Naive thymus-derived CD8-positive, alpha-beta T cell (primary cell): ENCODE data around the gene NEURL1B. TPM values are rescaled to one million over a fixed set of nuclear protein-coding genes. Genes with fewer than 3 reads are reported as not detected.
A peak's percentile ranks its signal among the peaks of the same experiment; 100 is the strongest.

Experiments used
- ATAC-seq, 2 donors: fragments of 150-1000 bp; cut with Tn5 transposase in 1 of 2; sonication (Bioruptor Pico), chemical (Tn5 transposase) in 1 of 2; 1 replicate in 1 of 2; 2 replicates in 1 of 2; pipeline ENCODE4 v1.10.0; 2021; ENCODE audit warnings: mild to moderate bottlenecking in 2 of 2, moderate library complexity in 2 of 2
- POLR2A ChIA-PET: fragments of 350-600 bp; sonication (Branson Sonifier 250); formaldehyde crosslinking; loops from one replicate; lab custom pipeline; 2021; ENCODE audit warnings: antibody characterized with exemption; lab: Charles Lee
- DNase-seq, 10 donors: peaks; one replicate each; pipeline versions ENCODE4 v3.0.0 to v3.0.0-alpha.2; 2020 to 2022
- H3K27ac Mint-ChIP-seq, 10 donors: one replicate each; pipeline ENCODE4 v1.8.0; 2020 to 2022; ENCODE audit warnings: mild to moderate bottlenecking in 10 of 10, mixed read lengths in 10 of 10, moderate library complexity in 4 of 10, inconsistent platforms in 1 of 10
- H3K27me3 Mint-ChIP-seq, 5 donors: one replicate each; pipeline ENCODE4 v1.8.0; 2021 to 2022; ENCODE audit warnings: mixed read lengths in 5 of 5
- H3K36me3 Mint-ChIP-seq, 3 donors: one replicate each; pipeline ENCODE4 v1.8.0; 2020 to 2022; ENCODE audit warnings: mixed read lengths in 3 of 3, mild to moderate bottlenecking in 2 of 3, inconsistent platforms in 1 of 3
- H3K4me1 Mint-ChIP-seq, 4 donors: one replicate each; pipeline ENCODE4 v1.8.0; 2021 to 2022; ENCODE audit warnings: mixed read lengths in 4 of 4
- H3K4me3 Mint-ChIP-seq, 10 donors: one replicate each; pipeline ENCODE4 v1.8.0; 2020 to 2022; ENCODE audit warnings: mild to moderate bottlenecking in 10 of 10, mixed read lengths in 10 of 10, moderate library complexity in 6 of 10, inconsistent platforms in 1 of 10
- H3K9me3 Mint-ChIP-seq, 9 donors: one replicate each; pipeline ENCODE4 v1.8.0; 2020 to 2022; ENCODE audit warnings: mixed read lengths in 9 of 9, mild to moderate bottlenecking in 3 of 9, inconsistent platforms in 1 of 9, moderate library complexity in 1 of 9
- polyA plus RNA-seq, 3 donors: library from polyadenylated mRNA; unstranded; fragments of 300-500 nt; fragmentation: Illumina TruSeq; gene quantifications; one replicate each; pipeline ENCODE4 v1.2.3, GENCODE V29; 2021
- total RNA-seq, 8 experiments: library from RNA in 2 of 8; stranded (reverse) in 2 of 8; gene quantifications; one replicate each; pipeline ENCODE4 v1.2.3 and lab custom pipeline; 2021 to 2026

Gene NEURL1B, protein sequence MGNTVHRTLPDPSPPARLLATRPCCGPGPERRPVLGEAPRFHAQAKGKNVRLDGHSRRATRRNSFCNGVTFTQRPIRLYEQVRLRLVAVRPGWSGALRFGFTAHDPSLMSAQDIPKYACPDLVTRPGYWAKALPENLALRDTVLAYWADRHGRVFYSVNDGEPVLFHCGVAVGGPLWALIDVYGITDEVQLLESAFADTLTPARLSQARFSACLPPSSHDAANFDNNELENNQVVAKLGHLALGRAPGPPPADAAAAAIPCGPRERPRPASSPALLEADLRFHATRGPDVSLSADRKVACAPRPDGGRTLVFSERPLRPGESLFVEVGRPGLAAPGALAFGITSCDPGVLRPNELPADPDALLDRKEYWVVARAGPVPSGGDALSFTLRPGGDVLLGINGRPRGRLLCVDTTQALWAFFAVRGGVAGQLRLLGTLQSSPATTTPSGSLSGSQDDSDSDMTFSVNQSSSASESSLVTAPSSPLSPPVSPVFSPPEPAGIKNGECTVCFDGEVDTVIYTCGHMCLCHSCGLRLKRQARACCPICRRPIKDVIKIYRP
- total RNA-seq (under 1 TPM; 0.38 to 0.49 TPM), polyA plus RNA-seq (under 1 TPM in 1 of 3 donors, not detected in 2; 0.06 TPM), total RNA-seq (lab: John Stamatoyannopoulos, UW) (0 to 1.6 (median 0.15) reads per million in 6 experiments)

DNA sequence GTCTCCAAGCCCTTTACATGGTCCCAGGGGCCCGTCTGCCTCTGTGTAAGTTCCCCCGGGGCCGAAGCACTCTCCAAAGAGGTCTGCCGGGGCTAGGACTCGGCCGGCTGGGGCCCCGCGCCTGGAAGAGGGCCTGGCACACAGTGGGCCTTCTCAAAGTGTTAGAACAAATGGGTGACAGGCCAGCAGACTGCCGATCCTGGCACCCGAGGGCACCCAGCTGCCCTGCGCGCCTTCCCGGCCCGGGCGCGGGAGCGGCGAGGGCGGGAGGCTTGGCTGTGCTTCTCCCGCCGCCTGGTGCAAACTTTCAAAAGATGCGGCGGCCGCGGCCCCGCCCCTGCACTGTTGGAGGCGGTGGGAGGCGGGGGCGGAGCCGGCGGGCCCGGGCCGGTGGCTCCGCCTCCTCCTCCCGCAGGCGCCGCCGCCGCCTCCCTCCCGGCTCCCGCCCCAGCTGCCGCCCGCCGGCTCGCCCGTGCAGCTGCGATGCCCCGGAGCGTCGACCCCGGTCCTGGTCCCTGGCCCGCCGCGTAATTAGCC is at the start of gene NEURL1B:
NEURL1B (plus strand) TSS at position 442 of the 537 bp plus-strand sequence. CDS start 144 bp downstream, outside the sequence.
- Mint-ChIP-seq H3K27ac (peak within 1 kb of the TSS in 1 of 10 donors; percentile 73), H3K36me3 (no peaks in the 10 kb centered on the region), H3K9me3 (peaks cover 0 to 2% (median 0%) of the 10 kb centered on the region in 9 donors), H3K4me3 (peak within 1 kb of the TSS; percentile 20 to 66 (median 48)), H3K27me3 (peaks cover 28 to 62% (median 35%) of the 10 kb centered on the region in 5 donors), H3K4me1 (peaks cover 0 to 15% (median 6%) of the 10 kb centered on the region in 4 donors)
- ATAC-seq: peak; percentile 20 to 74
- DNase-seq: peak in 2 of 10 donors; percentile 15 to 16
- POLR2A ChIA-PET: no interaction called here

DNA sequence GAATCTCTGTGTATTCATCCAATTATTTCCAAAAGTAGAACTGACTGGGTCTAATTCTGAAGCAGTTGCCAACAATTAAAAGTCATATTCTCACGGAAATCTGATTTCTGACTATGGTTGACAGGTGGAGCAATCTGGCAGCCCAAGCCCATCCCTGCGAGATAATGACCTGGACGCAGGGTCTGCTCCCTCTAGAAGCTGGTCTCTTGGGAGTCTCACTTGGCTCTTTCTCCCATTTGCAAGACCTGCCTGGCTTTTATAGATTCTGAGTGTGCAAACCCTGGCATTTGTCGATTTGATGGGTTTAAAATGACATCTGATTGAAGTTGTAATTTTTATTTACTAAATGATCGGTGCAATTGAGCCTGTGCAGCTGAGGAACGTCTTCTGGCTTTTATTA is 49.4 kb upstream of the NEURL1B start:
- Mint-ChIP-seq H3K27me3 (peaks cover 0 to 2% (median under 1%) of the 10 kb centered on the region in 5 donors), H3K4me1 (peaks cover 0 to under 1% (median 0%) of the 10 kb centered on the region in 4 donors), H3K27ac (no peak overlapping the region), H3K4me3 (no peak overlapping the region), H3K9me3 (no peaks in the 10 kb centered on the region), H3K36me3 (no peaks in the 10 kb centered on the region)
- ATAC-seq (no peak), DNase-seq (no peak)
- POLR2A ChIA-PET: no interaction called here

DNA sequence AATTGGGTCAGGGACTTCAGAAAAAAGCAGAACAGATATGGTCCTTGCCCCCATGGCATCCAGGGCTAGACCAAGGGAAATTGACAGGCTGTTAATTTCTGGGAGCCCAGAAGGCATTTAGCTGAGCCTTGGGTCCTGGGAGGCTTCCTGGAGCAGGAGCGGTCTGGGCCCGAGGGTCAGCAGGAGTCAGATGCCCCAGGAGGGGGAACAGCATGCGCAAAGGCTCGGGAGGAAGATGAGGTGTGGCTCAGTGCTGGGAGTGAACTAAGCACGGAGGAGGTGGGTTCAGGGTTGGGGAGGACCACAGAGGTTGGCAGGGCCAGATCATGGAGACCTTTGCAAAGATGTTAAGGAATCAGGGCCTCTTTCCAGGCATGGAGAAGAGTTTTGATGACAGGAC is 48.2 kb upstream of the NEURL1B start:
- ATAC-seq: no peak
- DNase-seq: no peak
- Mint-ChIP-seq H3K4me1 (peaks cover 0 to 5% (median 0%) of the 10 kb centered on the region in 4 donors), H3K27me3 (peaks cover 0 to 4% (median 0%) of the 10 kb centered on the region in 5 donors), H3K4me3 (no peak overlapping the region), H3K36me3 (no peaks in the 10 kb centered on the region), H3K27ac (no peak overlapping the region), H3K9me3 (no peaks in the 10 kb centered on the region)
- POLR2A ChIA-PET: no interaction called here

DNA sequence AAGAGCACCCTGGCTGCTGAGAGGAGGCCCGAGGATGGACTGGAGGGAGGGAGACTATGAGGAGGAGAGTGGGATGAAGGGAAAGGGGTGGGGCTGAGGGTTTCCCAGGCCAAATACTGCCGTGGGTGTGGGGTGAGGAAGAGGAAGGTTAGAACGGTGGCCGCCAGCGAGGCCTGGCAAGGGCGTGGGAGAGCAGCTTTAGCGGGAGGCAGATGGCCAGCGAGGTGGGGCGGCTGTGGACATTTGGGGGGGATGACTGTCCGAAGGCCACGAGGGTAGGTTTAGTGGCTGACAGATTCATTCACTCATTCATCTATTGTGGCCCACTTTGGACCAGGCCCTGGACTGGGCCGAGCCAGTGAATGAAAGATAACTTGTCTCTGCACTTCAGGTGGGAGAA is 47.8 kb upstream of the NEURL1B start:
- H3K9me3 Mint-ChIP-seq: no peaks in the 10 kb centered on the region
- POLR2A ChIA-PET: no interaction called here
- no peak overlapping the region for H3K27ac Mint-ChIP-seq
- H3K27me3 Mint-ChIP-seq: peaks cover 0 to 4% (median 0%) of the 10 kb centered on the region in 5 donors
- H3K4me3 Mint-ChIP-seq: no peak overlapping the region
- H3K4me1 Mint-ChIP-seq: peaks cover 0 to 5% (median 0%) of the 10 kb centered on the region in 4 donors
- ATAC-seq: no peak
- DNase-seq: no peak
- H3K36me3 Mint-ChIP-seq: no peaks in the 10 kb centered on the region

DNA sequence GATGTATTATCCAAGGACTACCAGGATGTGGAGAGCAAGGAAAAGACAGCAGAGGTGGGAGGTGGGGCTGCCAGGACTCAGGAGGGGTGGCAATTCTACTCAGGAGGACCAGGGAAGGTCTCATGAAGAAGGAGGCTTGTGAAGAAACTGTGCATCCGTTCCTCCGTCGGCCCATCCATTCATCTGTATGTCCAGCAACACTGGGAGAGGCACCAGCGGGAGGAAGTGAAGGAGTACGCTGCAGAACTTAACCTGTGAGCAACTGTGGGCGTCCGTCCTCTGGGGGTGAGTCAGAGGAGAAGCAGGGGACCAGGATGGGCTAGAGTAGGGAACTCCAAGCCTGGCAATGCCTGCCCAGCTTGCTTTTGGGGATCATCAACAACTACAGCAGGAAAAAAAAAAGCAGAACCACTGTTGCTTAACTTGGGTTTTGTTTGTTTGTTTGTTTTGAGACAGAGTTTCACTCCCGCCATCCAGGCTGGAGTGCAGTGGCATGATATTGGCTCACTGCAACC is 47.3 kb upstream of the NEURL1B start:
- Mint-ChIP-seq H3K36me3 (no peaks in the 10 kb centered on the region), H3K27me3 (peaks cover 0 to 4% (median 0%) of the 10 kb centered on the region in 5 donors), H3K4me3 (no peak overlapping the region), H3K9me3 (no peaks in the 10 kb centered on the region), H3K4me1 (peaks cover 0 to 5% (median 0%) of the 10 kb centered on the region in 4 donors), H3K27ac (no peak overlapping the region)
- ATAC-seq: no peak
- DNase-seq: no peak
- POLR2A ChIA-PET: no interaction called here

DNA sequence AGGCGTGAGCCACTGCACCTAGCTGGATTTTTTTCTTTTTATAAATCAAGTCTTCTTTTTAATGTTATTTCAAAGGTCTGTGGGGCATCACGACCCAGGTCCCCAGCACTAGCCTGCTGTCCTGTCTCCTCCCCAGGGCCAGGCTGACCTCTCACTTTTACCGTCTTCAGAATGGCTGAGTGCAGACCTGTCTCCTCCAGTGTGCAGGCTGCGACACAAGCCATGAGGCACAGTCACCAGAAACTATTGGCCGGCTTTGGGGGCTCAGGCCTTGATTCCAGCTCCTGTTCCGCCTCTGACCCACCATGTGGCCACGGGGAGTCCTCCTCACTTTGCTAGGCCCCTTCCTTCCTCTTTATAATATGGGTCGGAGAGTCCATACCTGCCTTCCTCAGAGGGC is 46.6 kb upstream of the NEURL1B start:
- no peak overlapping the region for H3K4me3 Mint-ChIP-seq
- H3K4me1 Mint-ChIP-seq: peaks cover 0 to 5% (median 0%) of the 10 kb centered on the region in 4 donors
- peaks cover 0 to 4% (median 0%) of the 10 kb centered on the region in 5 donors for H3K27me3 Mint-ChIP-seq
- no peak for ATAC-seq
- no peak overlapping the region for H3K27ac Mint-ChIP-seq
- POLR2A ChIA-PET: no interaction called here
- DNase-seq: no peak
- H3K9me3 Mint-ChIP-seq: no peaks in the 10 kb centered on the region
- no peaks in the 10 kb centered on the region for H3K36me3 Mint-ChIP-seq

DNA sequence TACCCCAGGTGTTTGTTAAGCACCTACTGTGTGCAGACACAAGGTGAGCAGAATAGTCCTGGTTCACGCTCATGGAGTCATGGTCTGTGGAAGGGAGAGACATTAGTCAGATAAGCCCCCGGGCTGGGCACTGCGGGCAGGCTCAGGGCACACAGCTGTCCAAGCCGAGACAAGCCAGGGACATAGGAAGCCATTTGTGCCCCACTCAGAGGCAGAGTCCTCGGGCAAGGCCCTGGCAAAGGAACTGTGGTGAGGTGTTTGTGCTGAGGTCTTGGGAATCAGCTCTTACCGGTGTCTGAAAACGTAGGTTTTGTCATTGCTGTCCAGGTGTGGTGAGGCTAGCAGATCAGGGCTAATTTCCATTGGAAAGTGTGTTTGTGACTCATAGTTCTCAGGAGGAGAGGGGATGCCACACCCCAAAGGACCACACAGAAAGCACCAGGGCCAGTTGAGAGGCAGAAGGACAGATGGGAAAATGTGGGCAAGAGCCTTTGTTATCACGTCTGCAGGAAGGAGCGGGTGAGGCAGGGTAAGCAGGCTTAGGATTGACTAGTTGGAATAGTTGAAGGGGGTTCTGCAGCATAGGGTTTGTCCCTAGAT is 46.1 kb upstream of the NEURL1B start:
- no peak for DNase-seq
- POLR2A ChIA-PET: no interaction called here
- no peak overlapping the region for H3K4me3 Mint-ChIP-seq
- H3K27me3 Mint-ChIP-seq: peaks cover 0 to 4% (median 0%) of the 10 kb centered on the region in 5 donors
- H3K27ac Mint-ChIP-seq: no peak overlapping the region
- peaks cover 0 to 5% (median 0%) of the 10 kb centered on the region in 4 donors for H3K4me1 Mint-ChIP-seq
- no peaks in the 10 kb centered on the region for H3K9me3 Mint-ChIP-seq
- no peak for ATAC-seq
- no peaks in the 10 kb centered on the region for H3K36me3 Mint-ChIP-seq

DNA sequence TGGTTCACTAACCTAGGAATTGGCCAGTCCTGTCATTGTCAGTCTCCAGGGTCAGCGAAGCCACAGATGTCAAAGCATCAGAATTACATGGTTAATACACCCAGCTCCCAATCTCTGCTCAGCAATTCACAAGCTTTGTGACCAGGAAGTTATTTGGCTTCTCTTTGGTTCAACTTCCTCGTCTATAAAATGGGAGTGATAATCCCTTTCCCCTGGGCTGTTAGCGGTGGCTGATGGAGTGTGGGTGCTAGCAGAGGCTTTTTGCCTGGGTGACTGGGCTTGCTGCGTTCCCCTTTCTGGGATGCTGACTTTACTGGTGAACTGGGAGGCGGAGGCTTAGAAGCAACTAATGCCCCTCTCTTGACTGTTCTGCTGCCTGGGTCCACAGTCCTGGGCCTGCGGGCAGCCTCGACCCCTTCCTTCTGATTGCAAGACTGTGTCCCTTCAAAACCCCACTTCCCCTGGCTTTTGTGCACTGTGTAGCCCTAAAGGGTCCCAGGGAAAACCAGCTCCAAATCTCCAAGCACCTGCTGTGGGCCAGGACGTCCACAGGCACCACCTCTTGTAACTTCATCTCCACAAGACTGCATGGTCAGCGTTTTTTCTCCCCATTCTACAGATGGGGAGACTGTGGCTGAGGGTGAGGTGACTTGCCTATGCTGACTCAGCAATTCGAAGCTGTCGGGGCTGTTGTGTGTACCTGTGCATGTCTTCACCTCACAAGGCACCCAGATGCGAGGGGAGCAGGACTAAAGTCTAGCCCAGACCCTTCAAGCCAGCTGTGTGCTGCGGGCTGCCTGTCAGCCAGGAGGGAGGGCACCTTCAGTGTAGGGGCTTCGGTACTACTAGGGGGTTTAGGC is 45.2 kb upstream of the NEURL1B start:
- peak overlapping the region in 1 of 10 donors; percentile 20 for H3K27ac Mint-ChIP-seq
- H3K36me3 Mint-ChIP-seq: no peaks in the 10 kb centered on the region
- POLR2A ChIA-PET: no interaction called here
- peaks cover 0 to 5% (median 0%) of the 10 kb centered on the region in 4 donors for H3K4me1 Mint-ChIP-seq
- H3K27me3 Mint-ChIP-seq: peaks cover 0 to 4% (median 0%) of the 10 kb centered on the region in 5 donors
- no peak overlapping the region for H3K4me3 Mint-ChIP-seq
- ATAC-seq: no peak
- H3K9me3 Mint-ChIP-seq: no peaks in the 10 kb centered on the region
- DNase-seq: no peak

DNA sequence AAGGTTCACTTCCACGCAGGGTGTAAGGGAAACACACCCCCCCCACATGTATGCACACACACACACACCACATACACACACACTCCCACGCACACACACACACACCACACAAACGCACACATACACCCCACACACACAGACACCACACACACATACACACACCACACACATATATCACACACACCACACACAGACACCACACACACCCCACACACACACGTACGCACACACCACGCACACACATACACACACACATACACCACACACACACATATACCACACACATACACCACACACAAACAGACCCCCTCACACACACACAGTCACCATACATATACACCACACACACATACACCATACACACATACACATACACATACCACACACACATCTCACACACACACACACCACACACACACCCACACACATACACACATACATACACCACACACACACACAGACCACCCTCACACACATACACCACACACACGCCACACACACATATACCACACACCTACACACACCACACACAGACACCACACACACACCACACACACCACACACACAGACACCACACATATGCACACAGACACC is 44.3 kb upstream of the NEURL1B start:
- Mint-ChIP-seq H3K4me1 (peaks cover 0 to 5% (median 0%) of the 10 kb centered on the region in 4 donors), H3K27ac (no peak overlapping the region), H3K27me3 (peaks cover 0 to 4% (median 0%) of the 10 kb centered on the region in 5 donors), H3K36me3 (no peaks in the 10 kb centered on the region), H3K4me3 (no peak overlapping the region), H3K9me3 (no peaks in the 10 kb centered on the region)
- ATAC-seq: no peak
- POLR2A ChIA-PET: no interaction called here
- no peak for DNase-seq

DNA sequence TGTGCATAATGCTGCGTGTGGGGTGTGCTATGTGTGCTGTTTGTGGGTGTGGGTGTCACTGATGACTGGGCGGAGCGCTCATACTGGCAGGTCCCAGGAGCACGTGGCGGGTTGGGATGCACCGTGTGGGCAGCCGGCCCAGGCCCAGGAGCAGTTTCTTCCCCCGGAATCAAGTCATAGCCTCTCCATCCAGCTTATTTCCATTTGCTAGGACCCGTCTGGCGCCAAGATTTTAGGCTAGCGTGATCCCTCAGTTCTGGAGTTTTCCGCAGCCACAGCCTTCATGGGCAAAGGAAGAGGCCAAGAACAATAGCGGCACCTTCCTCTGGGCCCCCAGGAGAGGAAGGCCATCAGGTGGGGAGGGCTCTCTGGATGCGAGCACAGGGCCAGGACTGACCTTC is 43.3 kb upstream of the NEURL1B start:
- Mint-ChIP-seq H3K27ac (no peak overlapping the region), H3K36me3 (no peaks in the 10 kb centered on the region), H3K4me3 (no peak overlapping the region), H3K4me1 (peaks cover 0 to 5% (median 0%) of the 10 kb centered on the region in 4 donors), H3K9me3 (no peaks in the 10 kb centered on the region), H3K27me3 (peaks cover under 1 to 8% (median 2%) of the 10 kb centered on the region in 5 donors)
- ATAC-seq (no peak), DNase-seq (no peak)
- POLR2A ChIA-PET: no interaction called here

DNA sequence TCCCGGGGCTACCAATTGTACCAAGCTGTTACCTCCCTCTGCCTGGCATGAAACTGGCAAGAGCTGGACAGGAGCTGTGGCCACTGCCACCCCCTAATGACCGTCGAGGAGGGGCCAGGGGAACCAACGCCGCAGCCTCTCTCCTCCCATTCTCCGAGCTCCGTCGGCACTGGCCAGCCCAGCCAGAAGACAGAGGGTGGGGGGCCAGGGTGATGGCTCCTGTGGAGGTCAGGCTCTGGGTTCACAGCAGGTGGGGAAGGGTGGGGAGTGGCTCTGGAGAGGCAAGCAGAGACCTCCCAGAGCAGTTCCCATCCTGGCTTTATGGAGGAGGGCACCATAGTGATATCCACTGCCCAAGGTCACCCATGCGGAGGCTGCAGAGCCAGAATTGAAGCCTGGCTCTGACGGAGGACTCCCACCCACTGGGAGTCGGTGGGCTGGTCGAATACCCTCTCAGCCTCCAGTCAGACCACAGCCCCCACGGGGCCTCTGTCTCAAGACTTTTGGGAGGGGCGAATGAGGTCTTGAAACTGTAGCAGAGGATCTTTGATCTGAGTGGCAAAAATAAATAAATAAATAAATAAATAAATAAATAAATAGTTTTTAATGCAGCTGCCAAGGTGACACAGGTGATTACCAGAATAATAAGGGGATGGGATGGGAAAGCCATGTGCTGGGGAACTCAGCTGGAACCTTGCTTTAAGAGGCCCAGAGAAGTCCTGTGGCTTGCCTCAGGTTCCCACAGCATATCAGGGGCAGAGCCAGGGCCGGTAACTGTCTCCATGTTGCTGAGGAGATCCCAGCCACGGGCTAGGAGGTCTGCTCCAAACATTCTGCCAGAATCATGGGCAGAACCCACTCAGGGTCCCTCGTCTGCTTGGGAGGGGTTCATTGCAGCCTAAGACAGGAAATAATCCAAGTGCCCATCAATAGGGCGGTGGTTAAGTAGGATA is 42.5 kb upstream of the NEURL1B start:
- Mint-ChIP-seq H3K9me3 (no peaks in the 10 kb centered on the region), H3K27ac (no peak overlapping the region), H3K4me3 (no peak overlapping the region), H3K4me1 (peaks cover 0 to 6% (median 0%) of the 10 kb centered on the region in 4 donors), H3K27me3 (peaks cover 1 to 11% (median 8%) of the 10 kb centered on the region in 5 donors), H3K36me3 (no peaks in the 10 kb centered on the region)
- ATAC-seq (no peak), DNase-seq (no peak)
- POLR2A ChIA-PET: no interaction called here
